ENCODE data around the gene LRGUK. TPM values are rescaled to one million over a fixed set of nuclear protein-coding genes. Genes with fewer than 3 reads are reported as not detected.

The LRGUK gene
- total and polyA plus RNA-seq, 2 of the 4 experiments (the other 2 are of a cell fraction) = 0.07 TPM; not detected in 1

GRCh38 chr7:134184767-134185166 is 57.6 kb downstream of the LRGUK start:
- Histone ChIP-seq H3K4me3 (ENCODE audit: insufficient read depth, low read depth, low read length) (no peak overlapping the region), H3K9me3 (ENCODE audit: control insufficient read depth, insufficient read depth, low read length) (no peaks in the 10 kb centered on the region), H3K27me3 (ENCODE audit: control insufficient read depth, insufficient read depth, low read length) (no peaks in the 10 kb centered on the region), H3K23ac (ENCODE audit: low read depth, low read length) (no peak overlapping the region), H2AK9ac (replicated peaks; ENCODE audit: low read depth, low read length, poor library complexity) (no peak overlapping the region), H2BK120ac (ENCODE audit: low read depth, low read length) (peak overlapping the region; percentile 83), H3K56ac (ENCODE audit: extremely low read depth, insufficient read depth, low read length) (no peak overlapping the region), H2BK15ac (ENCODE audit: low read depth, low read length) (peak overlapping the region; percentile 93), H3K4me2 (ENCODE audit: low read depth, low read length) (no peak overlapping the region), H4K20me1 (ENCODE audit: insufficient read depth, low read length) (no peaks in the 10 kb centered on the region), H4K5ac (ENCODE audit: low read depth, low read length) (no peak overlapping the region), H3K9me1 (ENCODE audit: insufficient read depth, low read length) (0 out of 2 replicates have a peak, but pooled peaks cover 6% of the 10 kb centered on the region), H3K14ac (replicated peaks; ENCODE audit: low read depth, low read length) (peak overlapping the region; percentile 64), H4K8ac (ENCODE audit: low read depth in 2 of 2, low read length in 2 of 2) (peak overlapping the region in 1 of 2 experiments; percentile 90; a peak in 1 of 4 replicates), H3K79me1 (ENCODE audit: low read depth in 1 of 2, low read length in 2 of 2) (no peaks in the 10 kb centered on the region), H3K27ac (ENCODE audit: insufficient read depth, low read length) (0 out of 2 replicates have a peak overlapping the region, but pooled peaks have one; percentile 17), H3K18ac (ENCODE audit: low read depth, low read length) (peak overlapping the region; percentile 60; the same call in 1 of the 2 replicates), H2BK20ac (ENCODE audit: low read depth, low read length) (peak overlapping the region; percentile 77), H3K4ac (ENCODE audit: low read depth, low read length) (peak overlapping the region; percentile 83), H4K91ac (ENCODE audit: insufficient read depth, low read depth, low read length) (peak overlapping the region; percentile 48), H2BK5ac (ENCODE audit: low read depth, low read length, poor library complexity, severe bottlenecking) (peak overlapping the region; percentile 91), H3K9ac (ENCODE audit: low read depth, low read length) (no peak overlapping the region), H2AFZ (replicated peaks; ENCODE audit: low read length, poor library complexity) (peak overlapping the region; percentile 77), H3K4me1 (ENCODE audit: control insufficient read depth, insufficient read depth, low read length) (peaks cover 2% of the 10 kb centered on the region; the same call in 1 of the 2 replicates), H2AK5ac (ENCODE audit: low read depth, low read length) (peak overlapping the region; percentile 79), H3K36me3 (ENCODE audit: control insufficient read depth, insufficient read depth, low read length) (no peaks in the 10 kb centered on the region)
- ChIA-PET POLR2A (ENCODE audit: unreplicated experiment) (no interaction called here), CTCF (no interaction called here)
- dilution Hi-C loops (cut with HindIII; ENCODE audit: low sequenced_read_pairs, unreplicated experiment) (no loop called here), intact Hi-C loops (cut with micrococcal nuclease) (no loop called here), in situ Hi-C loops (cut with MboI; ENCODE audit: low sequenced_read_pairs) (no loop called here)
- 88% methylated on average over 1 of the region's 3 CpGs; no CpG with 5 or more reads in 1 of the 2 experiments for WGBS, 2 experiments (ENCODE audit: extremely low coverage in 2 of 2, insufficient read length in 1 of 2)
- TF ChIP-seq CEBPB (IDR thresholded peaks at IDR 0.05; ENCODE audit: low read depth, low read length) (no peak), POLR2A (IDR thresholded peaks at IDR 0.05; ENCODE audit: low read depth, low read length) (no peak), RAD21 (IDR thresholded peaks at IDR 0.05; ENCODE audit: low read length) (no peak)
- ATAC-seq (ENCODE audit: low read depth) (0 out of 2 replicates have a peak, but pooled peaks have one; percentile 16), DNase-seq (peak; percentile 37)
- BruUV-seq (replicated peaks) = no TSS peak
